ENCODE data around the gene CXXC5.
A peak's percentile ranks its signal among the peaks of the same experiment; 100 is the strongest.

The CXXC5 gene

DNA sequence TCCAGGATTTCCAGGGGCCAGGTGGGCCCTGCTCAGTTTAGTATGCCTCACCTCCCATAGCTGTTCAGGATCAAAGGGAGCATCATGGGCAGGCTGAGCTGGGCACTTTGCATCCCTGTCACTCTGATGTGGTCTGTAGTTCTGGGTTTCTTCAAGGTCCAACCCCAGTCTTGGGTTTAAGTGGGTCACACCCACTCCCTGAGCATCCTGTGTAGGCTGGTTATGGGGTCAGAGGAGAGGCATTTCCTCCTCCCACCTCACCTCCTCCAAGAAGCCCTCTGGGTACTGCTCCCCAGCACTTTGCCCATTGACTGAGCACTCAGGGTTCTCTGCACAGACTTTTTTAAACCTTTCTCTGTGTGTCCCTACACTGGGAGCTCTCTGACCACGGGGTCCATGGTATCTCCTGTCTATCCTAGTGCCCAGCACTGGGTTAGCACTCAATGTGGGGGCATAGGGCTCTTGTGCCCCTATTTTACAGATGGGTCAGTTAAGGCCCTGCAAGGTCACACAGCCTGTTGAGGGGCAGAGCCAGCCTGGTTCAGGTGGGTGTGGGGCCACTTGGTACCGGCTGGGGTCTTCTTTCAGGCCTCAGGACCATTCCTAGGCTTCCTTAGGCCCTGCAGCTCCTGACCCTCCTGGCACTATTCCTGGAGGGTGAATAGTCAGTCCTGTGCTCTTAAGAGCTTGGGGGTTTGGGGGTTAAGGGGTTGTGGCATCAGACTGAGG lies 19.0 kb downstream of the CXXC5 start:
- no peak for DNase-seq

GRCh38 chr5:139667730-139668063 lies 19.5 kb downstream of the CXXC5 start:
- DNase-seq, result no peak

DNA sequence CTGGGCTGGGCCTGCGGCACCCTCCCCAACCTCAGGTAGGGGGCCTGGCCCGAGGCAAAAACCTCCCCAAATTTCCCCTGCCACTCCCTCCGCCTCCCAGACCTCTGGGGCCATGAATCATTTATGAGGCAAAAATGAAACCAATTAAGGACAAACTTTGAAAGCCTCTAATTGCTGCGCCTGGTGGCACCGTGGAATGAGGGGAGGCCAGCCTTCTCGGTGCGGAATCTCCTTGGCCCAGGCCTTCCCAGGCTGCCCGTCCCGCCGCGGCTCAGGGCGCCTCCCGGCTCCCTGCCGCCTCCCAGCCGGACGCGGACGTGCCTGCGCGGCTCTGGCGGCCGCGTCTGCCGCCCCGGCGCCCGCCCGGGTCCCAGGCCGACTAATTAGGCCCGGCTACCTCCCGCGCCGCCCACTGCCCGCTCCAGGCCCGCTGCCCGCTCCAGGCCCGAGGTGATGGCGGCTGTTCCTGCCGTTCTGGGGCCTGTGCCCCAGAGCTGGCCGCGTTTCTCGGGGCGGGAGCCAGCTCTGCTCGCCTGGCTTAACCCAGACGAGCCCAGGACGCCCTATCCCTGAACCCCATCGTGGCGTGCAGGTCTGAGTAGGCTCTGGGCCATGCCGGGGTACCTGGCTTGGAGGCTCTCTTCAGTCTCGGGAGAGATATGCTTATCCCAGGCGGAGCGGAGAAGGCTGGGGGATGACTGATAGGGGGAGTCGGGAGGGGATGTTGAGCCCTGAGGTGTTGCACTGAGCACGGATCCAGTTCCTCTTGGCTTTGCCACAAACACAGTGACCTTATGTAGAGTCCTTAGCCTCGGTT lies 20.1 kb downstream of the CXXC5 start:
- DNase-seq, result peak; percentile 35 to 47

DNA sequence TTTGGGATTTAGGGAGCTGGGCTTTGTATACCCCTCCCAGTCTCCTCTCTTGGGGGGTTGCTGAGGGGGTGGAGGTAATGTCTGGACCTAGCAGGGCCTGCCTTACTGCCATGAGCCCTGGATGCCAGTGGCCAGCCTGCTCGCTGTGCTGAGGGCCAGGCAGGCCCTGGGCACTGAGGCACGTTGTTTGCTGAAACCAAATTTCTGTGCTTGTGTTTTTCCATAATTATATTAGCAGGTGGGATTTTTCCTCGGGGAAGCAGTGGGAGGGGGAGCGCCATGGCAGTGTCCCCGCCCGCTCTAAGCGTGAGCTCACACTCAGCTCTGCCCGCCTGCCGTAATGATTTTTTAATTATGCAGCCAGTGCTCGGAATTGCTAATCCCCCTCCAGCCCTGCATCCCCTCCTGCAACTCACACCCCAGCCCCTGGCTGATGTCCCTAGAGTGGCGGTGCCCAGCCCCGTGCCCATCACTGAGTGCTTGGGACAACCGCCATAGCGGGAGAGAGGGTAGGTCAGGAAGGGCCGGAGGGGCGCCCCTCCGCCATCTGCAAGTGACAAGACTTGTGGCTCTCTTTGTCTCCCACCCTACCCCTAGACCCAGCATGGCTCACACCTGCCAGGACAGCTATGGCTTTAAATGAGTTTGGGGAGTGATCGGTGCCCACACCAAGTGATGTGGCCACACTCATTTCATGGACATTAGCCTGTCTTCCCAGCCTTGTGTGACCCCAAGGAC lies 20.9 kb downstream of the CXXC5 start:
- no peak for DNase-seq

GRCh38 chr5:139669662-139670368 lies 21.7 kb downstream of the CXXC5 start:
- DNase-seq, result no peak

- no peak for DNase-seq
Measured at GRCh38 chr5:139670369-139671095, 22.4 kb downstream of the CXXC5 start.

DNA sequence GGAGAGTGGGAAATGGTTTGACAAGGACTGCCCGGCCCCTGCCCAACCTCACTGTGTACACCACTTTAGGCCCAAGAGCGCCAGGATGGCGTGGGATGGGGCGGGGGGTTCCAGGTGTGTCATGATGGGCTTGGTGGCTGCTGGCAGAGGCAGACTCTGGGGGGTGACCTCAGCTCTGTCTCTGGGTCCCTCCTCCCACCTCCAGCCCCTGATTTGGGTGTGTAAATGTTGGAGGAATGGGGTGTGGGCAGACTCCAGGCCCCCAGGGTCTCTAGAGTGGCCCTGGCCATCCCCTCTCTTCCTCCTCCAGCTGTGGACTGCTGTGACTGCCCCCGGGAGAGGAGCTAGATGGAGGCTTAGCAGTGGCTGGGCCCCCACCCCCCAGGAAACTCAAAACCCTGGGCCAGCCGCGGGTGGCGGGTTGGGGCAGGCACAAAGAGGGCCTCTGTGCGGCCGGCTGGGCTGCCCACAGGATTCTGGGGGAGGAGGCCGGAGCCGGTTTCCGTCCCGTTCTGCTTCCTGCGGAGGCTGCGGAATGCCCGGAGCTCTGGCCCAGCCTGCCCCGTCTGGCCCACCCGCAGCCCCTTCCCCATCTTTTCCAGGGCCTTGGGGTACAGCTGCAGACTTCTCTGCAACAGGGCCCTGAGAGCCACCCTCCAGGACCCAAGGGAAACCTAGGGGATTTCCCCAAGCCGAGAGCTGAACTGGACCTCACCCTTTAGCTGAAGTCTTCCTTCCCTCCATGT lies 23.1 kb downstream of the CXXC5 start:
- DNase-seq, result no peak

GRCh38 chr5:139675213-139675612 lies 27.1 kb downstream of the CXXC5 start:
- DNase-seq, result no peak

- DNase-seq, result no peak
Measured at GRCh38 chr5:139675825-139676224, 27.7 kb downstream of the CXXC5 start.

GRCh38 chr5:139676406-139676805 lies 28.3 kb downstream of the CXXC5 start:
- no peak for DNase-seq

DNA sequence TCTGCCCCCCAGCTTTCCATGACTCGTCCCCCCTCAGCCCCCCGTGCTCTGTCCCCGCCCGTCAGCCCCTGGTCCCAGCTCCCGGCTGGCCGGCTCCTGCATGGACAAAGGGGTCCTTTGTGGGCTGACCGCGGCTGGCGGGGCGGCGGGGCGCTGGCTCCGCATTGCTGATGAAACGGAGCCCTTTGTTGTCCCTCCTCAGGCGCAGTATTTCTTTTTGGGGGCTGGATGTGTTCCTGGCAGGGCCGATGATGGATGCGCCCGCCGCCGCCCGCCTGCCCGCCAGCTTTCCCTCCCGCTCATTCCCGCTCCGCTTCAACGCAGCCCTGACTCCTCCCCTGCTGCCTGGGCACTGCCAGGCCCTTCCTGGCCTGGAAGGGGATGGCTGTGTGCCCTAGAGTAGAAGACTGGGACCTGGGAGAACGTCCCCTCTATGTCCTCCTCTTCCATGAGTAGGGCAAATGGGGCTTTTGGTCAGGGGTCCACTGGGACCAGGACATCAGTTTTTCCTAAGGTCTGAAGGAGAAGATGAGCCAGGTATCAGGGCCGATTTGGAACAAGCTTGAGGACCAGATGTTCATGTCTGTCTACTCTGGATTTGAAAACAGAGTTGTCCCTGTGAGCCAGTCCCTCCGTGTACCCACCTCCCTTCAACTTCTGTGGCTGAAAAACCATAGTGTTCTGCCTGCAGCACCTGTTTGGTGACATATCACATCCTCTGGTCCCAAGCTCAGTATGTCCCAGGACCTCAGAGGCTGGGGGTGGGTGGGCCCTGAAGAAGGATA lies 29.0 kb downstream of the CXXC5 start:
- no peak for DNase-seq

DNA sequence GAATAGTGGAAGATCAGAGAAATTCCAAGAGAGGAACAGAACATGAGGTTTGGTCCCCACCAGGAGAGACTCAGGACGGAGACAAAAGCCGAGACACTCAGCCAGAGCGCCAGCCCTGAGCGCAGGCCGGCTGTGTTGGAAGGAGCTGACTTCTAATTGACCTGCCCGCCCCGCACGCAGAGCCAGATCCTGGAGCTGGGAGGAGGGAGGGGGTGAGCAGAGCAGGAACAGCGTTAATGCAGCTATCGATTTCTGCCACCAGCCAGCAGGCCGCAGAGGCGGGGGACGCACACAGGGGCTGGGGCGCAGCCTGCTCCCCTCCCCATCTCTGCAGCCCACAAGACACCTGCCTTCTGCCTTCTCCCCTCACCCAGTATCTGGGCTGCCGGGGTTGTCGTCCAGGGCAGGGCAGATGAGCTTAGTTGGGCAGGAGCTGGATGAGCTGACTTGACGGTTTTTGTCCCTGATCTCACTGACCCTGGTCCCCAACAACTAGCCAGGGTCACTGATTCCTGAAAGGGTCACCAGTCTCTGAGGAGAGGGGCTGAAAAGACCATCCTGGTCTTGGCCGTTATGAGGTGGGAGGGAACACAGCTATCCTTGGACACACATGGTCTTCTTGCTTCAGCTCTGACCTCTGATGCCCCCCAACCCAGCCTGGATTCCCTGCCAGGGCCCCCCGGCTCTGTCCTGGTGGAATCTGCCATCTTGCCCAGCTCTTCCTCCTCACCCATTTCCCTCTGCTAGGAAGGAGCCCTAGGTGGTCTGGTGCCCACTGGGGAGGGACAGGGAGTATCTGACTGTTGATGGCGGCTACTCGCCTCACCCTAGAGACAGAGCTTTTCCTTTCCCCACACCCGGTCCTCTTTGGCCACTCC lies 29.8 kb downstream of the CXXC5 start:
- DNase-seq, result no peak

DNA sequence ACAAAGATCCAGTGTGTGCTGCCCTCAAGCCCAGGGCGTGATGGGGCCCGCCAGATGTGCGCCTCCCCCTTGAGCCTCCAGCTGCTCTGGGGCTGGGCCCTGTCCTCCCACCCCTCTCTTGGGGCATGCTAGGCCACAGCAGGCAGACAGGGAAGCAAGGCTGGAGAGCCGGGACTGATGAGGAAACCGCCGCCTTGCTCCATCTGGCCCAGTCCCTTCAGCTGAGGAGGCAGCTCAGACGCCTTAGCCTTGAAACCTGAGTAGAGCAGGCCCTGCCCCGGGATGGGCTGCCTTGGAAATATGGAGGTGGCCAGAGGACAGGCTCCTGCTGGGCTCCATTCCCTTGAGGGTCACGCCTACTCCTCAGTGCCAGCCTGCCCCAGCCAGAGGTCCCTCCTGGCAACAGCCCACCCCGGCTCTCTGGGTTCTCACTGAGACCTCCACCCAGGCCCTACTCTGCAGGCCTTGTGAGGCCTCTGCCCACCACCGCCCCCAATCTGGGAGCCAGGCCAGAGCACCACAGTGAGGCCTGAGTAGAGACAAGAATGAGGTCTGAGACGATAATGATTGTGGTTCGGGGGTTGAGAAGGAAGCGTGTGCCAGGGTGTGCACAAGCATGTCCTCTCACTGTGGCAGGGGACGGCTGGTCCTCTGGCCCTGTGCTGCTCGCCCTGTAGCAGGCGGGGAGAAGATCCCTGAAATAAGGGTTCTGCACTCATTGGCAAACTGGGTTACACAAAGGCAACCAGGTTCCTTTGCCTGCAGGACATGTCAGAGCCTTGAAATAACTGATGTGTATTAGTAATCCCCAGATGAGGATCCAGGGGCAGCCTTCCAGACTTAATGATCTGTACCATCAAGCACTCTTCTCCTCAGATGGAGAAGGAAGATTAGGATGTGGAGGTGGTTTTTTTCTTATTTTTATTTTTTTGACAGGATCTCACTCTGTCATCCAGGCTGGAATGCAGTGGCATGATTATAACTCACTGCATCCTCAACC lies 30.9 kb downstream of the CXXC5 start:
- no peak for DNase-seq

DNA sequence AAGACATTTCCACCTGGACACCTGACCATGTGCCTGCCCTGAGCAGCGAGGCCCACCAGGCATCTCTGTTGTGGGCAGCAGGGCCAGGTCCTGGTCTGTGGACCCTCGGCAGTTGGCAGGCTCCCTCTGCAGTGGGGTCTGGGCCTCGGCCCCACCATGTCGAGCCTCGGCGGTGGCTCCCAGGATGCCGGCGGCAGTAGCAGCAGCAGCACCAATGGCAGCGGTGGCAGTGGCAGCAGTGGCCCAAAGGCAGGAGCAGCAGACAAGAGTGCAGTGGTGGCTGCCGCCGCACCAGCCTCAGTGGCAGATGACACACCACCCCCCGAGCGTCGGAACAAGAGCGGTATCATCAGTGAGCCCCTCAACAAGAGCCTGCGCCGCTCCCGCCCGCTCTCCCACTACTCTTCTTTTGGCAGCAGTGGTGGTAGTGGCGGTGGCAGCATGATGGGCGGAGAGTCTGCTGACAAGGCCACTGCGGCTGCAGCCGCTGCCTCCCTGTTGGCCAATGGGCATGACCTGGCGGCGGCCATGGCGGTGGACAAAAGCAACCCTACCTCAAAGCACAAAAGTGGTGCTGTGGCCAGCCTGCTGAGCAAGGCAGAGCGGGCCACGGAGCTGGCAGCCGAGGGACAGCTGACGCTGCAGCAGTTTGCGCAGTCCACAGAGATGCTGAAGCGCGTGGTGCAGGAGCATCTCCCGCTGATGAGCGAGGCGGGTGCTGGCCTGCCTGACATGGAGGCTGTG lies 32.4 kb downstream of the CXXC5 start:
- DNase-seq, result no peak

GRCh38 chr5:139681112-139681458 lies 32.9 kb downstream of the CXXC5 start:
- DNase-seq, result no peak

DNA sequence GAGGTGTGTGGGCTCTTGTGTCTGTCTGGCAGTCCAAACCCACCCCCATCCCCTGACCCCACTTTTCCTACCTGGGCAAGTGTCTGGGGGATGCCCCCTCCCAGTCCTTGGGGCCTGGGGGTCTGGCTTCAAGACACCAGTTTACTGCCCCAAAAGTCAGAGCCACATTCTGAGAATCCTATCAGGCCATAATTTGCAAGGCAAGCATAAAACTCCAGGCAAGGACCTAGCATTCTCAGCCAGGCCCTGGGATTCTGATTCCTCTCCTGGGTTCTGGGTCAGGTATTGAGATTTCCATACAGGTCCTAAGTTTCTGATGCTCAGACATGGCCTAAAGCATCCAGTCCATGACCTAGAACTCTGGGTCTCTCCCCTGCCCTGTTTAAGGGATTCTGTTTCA lies 33.3 kb downstream of the CXXC5 start:
- DNase-seq, result no peak

GRCh38 chr5:139682016-139682975 lies 34.1 kb downstream of the CXXC5 start:
- DNase-seq, result no peak

Data from stimulated activated CD4-positive, alpha-beta T cell treated with anti-CD3 and anti-CD28 coated beads, Interleukin-4, amount 100 ng/mL, for 4 hours (primary cell).